HL-60 (cell line): ENCODE results near the gene ZMAT5.
A peak's percentile ranks its signal among the peaks of the same experiment; 100 is the strongest.

Experiments
- DNase-seq, 2 experiments: peaks; one replicate each; pipeline ENCODE4 v3.0.0-alpha.2; 2010 to 2020; ENCODE audit warnings: low read depth in 1 of 2, low spot score in 1 of 2
- H3K27ac ChIP-seq: fragments of 250-450 bp; sonication (Bioruptor Pico); replicated peaks from 2 replicates; pipeline ENCODE4 v1.5.1; 2020; ENCODE audit warnings: mild to moderate bottlenecking, moderate library complexity
- H3K27me3 ChIP-seq: fragments of 250-450 bp; sonication (Bioruptor Pico); 2 replicates; pipeline ENCODE4 v1.5.1; 2021; ENCODE audit warnings: mild to moderate bottlenecking, moderate library complexity; ENCODE audit not compliant: insufficient read depth, poor library complexity, severe bottlenecking
- H3K4me3 ChIP-seq: replicated peaks from 2 replicates; pipeline ENCODE4 v1.5.1; 2011; ENCODE audit warnings: mild to moderate bottlenecking, control low read depth, low read length; ENCODE audit not compliant: insufficient read depth
- CTCF ChIP-seq: IDR thresholded peaks from one replicate; pipeline ENCODE4 v1.5.1; 2011; ENCODE audit warnings: low read length, control low read depth, inconsistent platforms; ENCODE audit not compliant: insufficient read depth
- GABPA ChIP-seq: IDR thresholded peaks from 2 replicates; pipeline ENCODE4 v1.6.1; 2012; ENCODE audit warnings: low read depth
- POLR2AphosphoS5 ChIP-seq: IDR thresholded peaks from 2 replicates; pipeline ENCODE4 v1.6.1; 2012; ENCODE audit warnings: low read depth
- SPI1 ChIP-seq: IDR thresholded peaks from 2 replicates; pipeline ENCODE4 v1.6.1; 2012; ENCODE audit warnings: low read depth, mild to moderate bottlenecking, borderline replicate concordance
- TF ChIP-seq, protein P1 (sequence below): IDR thresholded peaks from 2 replicates; pipeline ENCODE4 v1.6.1; 2012; ENCODE audit warnings: low read depth; ENCODE audit not compliant: insufficient replicate concordance

Gene ZMAT5

GRCh38 chr22:29731058-29731850 lies 35.6 kb downstream of the ZMAT5 start:
- TF ChIP-seq GABPA (no peak), SPI1 (no peak), POLR2AphosphoS5 (no peak), CTCF (no peak)
- TF ChIP-seq, protein P1, sequence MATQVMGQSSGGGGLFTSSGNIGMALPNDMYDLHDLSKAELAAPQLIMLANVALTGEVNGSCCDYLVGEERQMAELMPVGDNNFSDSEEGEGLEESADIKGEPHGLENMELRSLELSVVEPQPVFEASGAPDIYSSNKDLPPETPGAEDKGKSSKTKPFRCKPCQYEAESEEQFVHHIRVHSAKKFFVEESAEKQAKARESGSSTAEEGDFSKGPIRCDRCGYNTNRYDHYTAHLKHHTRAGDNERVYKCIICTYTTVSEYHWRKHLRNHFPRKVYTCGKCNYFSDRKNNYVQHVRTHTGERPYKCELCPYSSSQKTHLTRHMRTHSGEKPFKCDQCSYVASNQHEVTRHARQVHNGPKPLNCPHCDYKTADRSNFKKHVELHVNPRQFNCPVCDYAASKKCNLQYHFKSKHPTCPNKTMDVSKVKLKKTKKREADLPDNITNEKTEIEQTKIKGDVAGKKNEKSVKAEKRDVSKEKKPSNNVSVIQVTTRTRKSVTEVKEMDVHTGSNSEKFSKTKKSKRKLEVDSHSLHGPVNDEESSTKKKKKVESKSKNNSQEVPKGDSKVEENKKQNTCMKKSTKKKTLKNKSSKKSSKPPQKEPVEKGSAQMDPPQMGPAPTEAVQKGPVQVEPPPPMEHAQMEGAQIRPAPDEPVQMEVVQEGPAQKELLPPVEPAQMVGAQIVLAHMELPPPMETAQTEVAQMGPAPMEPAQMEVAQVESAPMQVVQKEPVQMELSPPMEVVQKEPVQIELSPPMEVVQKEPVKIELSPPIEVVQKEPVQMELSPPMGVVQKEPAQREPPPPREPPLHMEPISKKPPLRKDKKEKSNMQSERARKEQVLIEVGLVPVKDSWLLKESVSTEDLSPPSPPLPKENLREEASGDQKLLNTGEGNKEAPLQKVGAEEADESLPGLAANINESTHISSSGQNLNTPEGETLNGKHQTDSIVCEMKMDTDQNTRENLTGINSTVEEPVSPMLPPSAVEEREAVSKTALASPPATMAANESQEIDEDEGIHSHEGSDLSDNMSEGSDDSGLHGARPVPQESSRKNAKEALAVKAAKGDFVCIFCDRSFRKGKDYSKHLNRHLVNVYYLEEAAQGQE, result no peak
- Histone ChIP-seq H3K27me3 (no peaks in the 10 kb centered on the region), H3K4me3 (no peak overlapping the region), H3K27ac (no peak overlapping the region)
- DNase-seq, result no peak

GRCh38 chr22:29729161-29729560 lies 37.6 kb downstream of the ZMAT5 start:
- Histone ChIP-seq H3K27me3 (peaks cover 4% of the 10 kb centered on the region), H3K4me3 (no peak overlapping the region), H3K27ac (no peak overlapping the region)
- DNase-seq, result no peak
- TF ChIP-seq, protein P1, result no peak
- no peak for TF ChIP-seq GABPA
- TF ChIP-seq CTCF, result no peak
- TF ChIP-seq SPI1, result no peak
- TF ChIP-seq POLR2AphosphoS5, result no peak

- DNase-seq, result peak; percentile 13 to 44
- TF ChIP-seq SPI1, result no peak
- no peak for TF ChIP-seq CTCF
- no peak for TF ChIP-seq GABPA
- TF ChIP-seq, protein P1, result no peak
- TF ChIP-seq POLR2AphosphoS5, result no peak
- no peak overlapping the region for H3K4me3 ChIP-seq
- H3K27ac ChIP-seq, result no peak overlapping the region
- peaks cover 13% of the 10 kb centered on the region for H3K27me3 ChIP-seq
Observed at GRCh38 chr22:29727131-29727523, 39.7 kb downstream of the ZMAT5 start.
